Occipital lobe (tissue), 2 donors: ENCODE measurements around the gene CTNND1. TPM values are rescaled to one million over a fixed set of nuclear protein-coding genes. Genes with fewer than 3 reads are reported as not detected.

Experiments
- DNase-seq: peaks from one replicate; lab custom pipeline; 2025; lab: John Stamatoyannopoulos, UW
- total RNA-seq: library from RNA; depleted of rRNA; stranded (reverse); fragments of >200 nt; gene quantifications from one replicate; pipeline ENCODE4 v1.2.3, GENCODE V29; 2014

Gene CTNND1
- total RNA-seq, 1 donor from 2014 or later = 122 TPM

DNA sequence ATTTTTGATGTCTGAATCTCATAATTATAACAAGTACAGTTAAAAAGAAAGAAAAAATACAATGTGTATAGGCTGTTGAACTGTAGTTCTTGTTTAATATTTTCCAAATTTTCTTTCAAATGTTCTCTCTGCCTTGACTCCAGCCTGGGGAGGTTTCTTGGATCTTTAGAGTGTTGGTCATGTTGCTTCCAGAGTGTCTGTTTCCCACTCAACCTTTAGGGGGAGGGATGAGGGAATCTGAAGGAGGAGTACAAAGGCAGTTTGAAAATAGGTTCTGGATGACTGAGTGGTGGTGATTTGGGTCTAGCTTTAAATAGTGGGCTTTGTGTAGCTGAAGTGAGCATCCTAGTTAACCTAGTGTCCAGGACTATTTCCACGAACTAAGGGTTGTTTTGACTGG, 2.0 kb downstream of the CTNND1 start:
- DNase-seq = no peak

DNA sequence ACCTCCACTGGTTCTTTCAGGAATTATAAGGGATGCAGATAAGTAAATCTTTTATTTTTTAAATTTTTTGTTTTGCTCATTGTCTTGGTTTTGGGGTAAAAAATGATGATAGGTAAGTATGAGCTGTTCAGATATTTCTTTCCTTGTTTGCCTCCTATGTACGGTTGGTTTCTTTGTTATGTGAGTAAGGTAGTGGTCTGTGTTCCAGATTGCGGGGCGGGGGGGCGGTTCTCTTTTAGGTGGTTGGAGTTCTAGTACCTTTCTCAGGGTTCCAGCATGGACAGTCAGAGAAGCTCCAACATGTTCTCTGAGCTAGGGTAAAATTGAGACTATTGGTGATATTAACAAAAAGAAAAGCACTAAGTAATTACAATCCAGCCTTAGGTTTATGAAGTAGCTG, 2.4 kb downstream of the CTNND1 start:
- no peak for DNase-seq

DNA sequence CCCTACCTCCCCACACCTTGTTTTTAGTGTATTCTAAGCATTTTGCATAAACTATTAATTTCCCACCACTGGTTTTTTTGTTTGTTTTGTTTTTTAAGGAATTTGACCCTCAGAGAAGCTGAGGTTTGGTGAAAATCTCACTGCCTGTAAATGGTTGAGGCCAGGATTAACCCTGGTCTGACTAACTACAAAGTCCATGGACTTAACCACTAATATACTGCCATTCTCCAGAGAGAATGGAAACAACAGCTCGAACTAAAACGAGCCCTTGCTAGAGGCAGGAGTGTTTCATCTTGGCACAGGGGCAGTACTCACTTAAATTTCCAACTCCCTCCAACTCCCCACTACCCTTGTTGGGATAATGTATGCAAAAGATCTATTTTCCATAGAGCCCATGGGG, 3.0 kb downstream of the CTNND1 start:
- no peak for DNase-seq

DNA sequence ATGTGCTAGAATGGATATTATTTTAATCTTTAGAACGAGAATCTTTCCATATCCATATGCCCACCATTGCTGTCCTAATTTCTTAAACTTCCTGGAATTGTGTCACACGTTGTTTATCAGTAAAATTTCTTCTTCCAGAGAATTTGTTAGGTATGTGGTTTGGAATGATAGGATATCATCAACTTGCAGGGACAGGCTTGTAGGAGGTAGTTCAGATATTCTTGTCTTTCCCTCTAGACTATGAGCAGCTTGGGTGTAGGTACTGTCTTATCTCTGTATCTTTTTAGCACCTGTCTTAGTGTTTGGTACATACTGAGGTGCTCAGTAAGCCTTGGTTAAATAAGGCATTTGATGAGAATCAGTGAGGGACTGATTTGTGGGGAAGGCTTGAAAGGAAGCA, 3.4 kb downstream of the CTNND1 start:
- DNase-seq = no peak

DNA sequence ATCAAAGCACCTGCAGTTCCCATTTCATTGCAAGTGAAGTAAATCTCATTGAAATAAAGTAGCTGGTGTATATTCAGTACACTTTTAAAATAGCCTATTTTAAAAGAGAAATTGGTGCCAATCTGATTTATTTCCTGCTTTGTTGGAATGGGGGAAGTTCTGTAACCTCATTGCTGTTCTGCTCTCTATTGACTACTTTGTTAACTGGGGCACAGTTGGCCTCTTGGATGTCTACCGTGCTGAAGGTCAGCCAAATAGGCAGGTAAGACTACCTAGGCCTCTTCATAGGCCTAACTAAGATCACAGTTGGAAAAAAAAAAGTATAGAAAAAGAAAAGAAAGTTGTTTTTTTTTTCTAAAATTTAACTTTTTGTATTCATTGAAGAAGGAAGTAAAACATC, 9.2 kb downstream of the CTNND1 start:
- DNase-seq = no peak

DNA sequence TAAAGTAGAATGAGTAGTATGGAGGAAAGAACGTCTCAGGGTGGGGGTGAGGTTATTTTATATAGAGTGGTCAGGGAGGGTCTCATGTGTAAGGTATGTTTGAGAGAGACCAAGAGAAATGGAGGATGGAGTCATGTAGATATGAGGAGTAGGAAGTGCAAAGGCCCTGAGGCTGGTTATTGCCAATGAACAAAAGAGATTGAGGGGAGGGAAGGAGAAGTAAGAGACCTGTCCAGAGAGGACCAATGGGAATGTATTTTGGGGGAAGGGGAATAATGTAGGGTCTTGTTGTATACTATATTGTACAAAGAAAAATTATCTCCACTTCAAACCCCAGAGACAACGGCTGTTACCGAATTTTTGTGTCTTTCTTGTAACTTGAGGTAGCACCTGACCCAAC, 9.8 kb downstream of the CTNND1 start:
- DNase-seq = no peak

DNA sequence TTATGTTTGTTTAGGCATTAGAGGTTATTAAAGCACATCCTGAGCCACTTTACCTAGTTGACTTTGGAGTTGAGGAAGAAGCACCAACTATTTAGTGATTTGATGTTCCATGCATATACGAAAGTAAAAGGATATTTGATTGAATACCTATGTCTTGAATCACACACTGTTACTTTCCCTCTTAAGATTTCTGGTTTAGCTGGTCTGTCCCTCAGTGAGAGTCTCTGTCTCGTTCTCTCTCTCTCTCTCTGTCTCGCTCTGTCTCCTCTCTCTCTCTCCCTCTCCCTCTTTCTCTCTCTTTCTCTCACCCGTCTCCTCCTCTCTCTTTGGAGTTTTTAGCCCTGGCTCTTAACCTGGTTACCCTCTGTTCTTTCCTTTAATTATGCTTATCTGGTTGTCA, 11.0 kb downstream of the CTNND1 start:
- no peak for DNase-seq

DNA sequence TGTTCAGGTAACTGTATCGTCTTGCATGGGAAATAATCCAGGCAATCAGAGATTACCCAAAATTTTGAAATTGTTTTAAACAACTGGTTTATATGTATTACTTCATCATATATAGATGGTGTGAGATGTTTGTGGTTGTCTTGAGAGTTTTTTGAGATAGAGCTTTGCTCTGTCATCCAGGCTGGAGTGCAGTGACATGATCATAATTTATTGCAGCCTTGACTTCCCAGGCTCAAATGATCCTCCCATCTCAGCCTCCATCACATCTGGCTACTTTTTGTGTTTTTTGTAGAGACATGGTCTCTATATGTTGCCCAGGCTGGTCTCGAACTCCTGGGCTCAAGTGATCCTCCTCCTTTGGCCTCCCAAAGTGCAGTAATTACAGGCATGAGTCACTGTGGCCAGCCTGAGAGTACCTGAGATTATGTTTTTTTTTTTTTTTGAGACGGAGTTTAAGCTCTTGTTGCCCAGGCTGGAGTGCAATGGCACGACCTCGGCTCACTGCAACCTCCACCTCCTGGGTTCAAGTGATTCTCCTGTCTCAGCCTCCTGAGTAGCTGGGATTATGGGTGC, 11.5 kb downstream of the CTNND1 start:
- no peak for DNase-seq

DNA sequence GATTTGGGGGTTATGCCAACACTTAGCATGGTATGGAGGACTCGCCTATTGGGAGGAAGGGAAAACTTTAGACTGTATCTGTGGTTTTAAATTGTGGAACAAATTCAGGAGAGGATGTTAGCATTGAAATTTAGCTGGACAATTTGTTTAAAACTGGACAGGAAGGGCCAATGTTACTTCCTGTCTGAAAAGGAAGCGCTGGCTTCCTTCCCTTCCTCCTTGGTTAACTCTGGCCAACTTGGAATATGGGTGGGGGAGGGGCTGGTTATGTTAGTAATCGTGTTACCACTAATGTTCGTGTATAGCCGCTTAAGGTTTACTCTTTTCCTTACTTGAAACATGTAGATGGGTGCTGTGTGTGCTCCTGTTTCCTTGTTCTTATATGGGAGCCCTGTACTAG, 13.9 kb downstream of the CTNND1 start:
- no peak for DNase-seq

DNA sequence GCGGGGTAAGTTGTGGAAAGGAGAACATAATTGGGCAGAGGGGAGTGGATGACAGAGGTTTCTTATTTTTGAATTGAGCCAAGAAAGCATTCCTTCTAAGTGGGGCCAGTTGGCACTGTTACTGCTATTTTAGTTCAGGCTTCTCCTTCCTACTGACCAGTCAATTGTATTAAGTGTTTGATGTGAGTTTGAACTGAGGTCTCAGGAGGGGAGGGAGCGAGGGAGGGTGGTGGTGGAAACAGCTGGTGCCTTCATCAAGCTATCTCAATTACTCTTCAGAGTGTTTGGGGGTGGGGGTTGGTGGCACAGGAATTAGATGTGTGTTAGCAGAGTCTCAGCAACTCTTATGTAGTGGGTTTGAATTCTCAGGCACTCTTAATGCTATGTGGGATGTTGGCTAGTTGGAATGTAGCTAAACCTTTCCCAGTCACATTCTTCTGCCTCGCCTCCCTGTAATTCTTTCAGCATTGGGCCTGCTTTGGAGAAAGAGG, 14.5 kb downstream of the CTNND1 start:
- DNase-seq = no peak

DNA sequence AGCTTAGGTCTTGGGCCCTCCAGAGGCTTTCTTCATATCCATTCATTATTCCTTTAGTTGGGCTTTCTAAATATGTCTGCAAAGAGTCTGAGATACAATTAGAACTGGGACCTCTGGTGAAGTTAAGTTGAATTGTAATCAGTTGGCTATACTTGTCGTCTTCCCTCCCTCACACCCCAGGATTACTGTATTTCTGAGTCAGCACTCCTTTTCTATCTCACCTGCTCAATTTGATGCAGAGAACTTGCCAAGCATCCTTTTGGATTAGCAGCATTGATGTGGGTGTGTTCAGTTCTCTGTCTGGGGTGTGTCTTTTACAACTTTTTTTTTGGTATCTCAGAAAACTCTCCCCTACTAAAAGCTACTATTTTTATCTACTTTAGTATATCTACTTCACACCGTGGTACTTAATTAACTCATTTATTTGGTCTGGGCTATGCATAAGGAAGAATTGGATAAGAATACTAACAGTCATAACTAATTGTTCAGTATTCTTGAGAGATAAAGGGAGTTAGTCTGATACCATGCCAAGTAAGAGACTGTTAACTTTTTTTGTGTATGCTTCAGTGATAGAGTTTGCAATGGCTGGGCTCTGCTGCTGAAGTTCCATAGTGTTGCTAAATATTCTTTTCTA, 15.1 kb downstream of the CTNND1 start:
- no peak for DNase-seq

DNA sequence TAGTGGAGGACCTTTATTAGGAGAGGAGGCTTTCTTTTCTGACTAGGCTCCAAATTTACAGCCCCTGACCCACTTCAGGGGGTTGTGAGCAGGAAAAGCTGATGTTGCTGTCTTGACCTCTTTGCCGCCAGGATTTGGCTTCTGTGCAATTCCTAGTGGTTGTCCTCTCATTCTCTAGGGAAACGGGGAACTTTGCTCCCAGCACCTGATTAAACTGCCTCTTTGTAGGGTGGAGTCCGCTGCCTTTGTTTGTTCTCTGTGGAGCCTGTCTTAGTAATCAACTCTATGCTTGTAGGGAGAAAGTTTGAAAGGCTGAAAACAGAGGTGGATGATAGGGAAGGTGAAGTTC, 16.3 kb downstream of the CTNND1 start:
- DNase-seq = no peak

DNA sequence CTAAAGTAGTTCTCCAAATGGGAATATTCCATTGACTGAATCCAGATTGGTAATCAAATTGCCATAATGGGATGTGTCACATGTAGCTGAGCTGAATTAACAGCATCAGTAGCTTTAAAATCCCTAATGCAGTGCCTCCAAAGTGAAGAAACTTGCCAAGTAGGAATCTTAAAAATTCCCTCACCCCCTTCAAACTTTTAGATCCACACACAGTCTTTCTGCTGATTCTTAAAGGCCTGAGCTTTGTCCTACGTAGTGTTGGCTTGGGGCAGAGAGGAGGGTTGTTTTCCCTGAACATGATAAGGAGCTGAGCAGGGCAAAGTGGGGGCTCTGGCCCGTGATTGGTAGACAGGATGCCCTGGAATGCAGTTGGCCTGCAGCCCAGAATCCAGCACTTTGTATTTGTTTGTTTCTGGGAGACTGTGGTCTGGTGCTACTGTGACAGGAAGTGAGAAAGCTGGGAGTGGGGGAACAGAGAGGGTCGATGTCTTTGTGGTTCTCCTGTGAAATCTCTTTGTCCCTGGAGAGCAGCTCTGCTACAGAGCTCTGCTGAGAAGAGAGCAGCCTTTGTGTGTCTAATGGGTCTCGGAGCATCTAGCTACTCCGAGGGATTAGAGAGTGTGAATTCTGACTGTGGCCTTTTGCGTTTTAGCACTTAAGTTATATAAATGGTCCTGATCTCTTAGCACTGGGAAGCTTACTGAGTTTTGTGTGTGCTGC, 16.9 kb downstream of the CTNND1 start:
- DNase-seq = peak; percentile 62

DNA sequence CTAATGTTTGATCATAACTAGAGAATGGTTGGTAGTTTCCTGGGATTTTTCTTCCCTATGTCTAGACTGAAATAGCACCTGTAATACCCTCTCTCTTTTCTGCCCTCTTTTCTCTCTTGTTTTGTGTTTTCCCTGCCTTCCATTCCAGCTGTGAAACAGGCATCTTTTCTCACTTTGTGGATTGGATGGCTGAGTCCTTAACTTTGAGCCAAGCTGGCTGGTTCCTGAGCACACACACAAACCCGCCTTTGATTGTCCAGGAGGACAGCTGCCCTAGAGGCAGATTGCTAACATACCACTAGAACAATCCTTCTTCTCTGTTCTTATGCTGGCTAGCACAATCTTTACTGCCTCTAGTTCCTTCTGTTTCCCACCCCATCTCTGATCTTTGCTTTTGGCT, 17.7 kb downstream of the CTNND1 start:
- peak; percentile 22 for DNase-seq

DNA sequence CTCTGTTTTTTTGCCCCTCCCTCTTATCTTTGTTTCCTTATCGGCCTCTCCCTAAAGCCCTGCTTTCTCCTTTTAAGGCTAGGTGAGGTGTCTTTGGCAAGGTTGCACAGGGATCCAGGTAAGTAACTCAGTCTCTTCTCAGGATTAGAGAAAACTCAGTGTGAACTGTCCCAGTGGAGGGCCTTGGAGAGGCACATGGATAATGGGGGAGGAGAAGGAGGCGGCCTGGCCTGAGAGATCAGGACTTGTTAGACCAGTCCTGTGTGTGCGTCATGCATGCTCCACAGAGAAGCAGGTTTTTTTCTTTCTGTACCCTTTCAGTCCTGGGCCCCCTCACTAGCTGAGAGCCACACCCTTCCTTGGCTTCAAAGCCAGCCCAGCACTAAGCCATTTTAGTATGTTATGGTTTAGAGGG, 19.9 kb downstream of the CTNND1 start:
- DNase-seq = no peak

DNA sequence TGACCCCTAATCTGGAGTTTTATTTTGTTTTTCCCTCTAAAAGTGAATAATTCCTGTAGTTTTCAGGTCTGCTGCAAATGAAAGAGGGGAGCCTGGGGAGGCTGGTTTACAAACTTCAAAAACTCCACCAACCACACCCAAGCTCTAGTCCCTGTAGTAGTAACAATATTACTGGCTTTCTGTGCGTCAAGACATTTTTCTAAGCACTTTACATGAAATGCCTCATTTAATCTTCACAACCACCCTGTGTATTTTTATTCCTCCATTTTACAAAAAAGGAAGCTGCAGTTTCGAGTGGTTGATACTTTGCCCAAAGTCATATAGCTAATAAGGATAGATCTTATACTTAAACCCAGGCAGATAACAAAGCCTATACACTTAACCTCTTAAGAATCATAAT, 23.5 kb downstream of the CTNND1 start:
- no peak for DNase-seq

DNA sequence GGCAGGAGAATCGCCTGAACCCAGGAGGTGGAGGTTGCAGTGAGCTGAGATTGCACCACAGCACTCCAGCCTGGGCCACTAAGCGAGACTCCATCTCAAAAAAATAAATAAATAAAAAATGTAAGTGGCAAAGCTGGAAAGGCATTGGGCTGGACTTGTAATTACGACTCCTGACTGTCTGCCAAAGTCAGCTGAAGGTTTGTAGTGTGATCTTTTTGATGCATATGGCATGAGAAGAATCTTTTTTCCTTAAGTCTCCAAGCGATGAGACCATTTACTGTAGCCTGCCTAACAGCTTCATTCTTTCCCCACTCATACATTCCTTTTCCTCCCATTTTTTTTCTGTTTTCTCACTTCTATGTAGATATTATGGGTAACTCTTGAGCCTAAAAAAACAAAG, 24.8 kb downstream of the CTNND1 start:
- no peak for DNase-seq

DNA sequence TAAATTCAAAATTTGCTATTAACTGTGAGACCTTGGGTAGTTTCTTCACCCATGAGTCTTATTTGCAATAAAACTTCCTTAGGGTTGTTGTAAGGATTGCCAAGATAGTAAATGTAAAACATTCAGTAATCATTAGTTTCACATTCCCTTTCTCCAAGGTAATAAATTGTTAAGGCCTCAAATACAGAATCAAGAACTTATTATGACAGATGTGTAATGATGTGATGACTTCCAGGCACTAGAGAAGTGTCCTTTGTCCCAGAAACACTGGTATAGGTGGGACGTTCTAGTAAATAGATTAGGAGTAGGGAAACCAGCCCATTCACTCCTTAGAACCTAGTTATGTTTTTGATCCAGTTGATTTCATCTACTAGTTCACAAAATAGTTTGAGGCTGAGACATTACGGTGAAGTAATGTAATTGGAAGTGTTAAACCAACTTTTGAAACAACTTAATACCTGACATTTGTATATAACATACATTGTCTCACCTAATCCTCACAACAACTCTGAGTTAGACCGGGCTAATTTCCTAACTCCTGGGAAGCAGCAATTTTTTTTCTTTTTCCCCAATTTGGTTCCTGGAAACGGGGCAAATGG, 25.5 kb downstream of the CTNND1 start:
- no peak for DNase-seq

DNA sequence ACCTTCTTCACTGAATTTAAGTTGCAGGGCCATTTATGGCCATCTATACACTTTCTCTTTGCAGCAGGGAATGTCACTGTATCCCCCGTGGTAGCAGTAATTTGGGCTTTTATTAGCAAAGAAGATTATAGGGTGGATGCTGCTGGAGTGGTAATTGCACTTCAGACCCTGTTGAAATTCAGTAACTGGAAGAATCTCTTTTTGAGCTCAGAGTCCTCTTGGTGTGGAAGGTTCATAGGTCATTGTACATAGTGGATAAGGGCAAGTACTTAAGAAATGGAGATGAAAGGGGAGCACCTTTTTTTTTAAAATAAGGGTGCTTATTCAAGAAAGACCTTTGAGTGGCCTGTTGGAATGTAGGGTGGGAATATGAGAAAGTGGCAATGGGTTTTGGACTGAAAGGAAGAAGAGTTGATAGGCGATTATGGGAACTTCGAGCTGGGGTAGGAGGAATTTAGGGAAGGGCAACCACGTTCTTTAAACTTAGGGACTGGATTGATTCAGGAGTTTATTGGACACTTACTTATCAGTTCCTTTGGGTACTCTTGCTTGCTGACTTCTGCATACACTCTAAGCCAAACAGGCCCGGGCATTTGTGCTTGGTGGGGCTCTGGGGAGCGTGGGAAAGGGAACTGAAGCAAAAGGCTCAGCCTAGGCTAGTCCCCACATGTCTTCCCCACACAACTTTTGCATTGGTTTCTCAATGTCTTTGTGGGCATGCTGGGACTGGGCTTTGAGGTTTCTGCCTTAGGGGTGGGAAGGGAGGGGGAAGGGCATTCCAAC, 26.5 kb downstream of the CTNND1 start:
- no peak for DNase-seq

DNA sequence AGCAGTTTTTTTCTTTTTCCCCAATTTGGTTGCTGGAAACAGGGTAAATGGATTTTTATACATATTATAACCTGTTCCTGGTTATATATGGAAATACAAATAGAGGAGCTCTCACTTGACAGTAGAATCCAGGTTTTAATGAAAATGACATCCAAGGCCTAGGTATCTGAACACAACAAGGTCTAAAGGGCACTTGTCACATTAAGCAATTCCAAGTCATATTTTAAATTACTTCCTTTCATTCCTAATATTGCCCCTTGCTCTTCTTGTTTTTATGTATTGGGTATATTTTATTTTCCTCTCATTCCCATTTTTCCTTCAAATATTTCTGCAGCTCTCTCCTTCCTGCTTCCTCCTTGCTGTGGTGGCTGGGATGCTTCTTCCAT, 27.1 kb downstream of the CTNND1 start:
- DNase-seq = no peak

DNA sequence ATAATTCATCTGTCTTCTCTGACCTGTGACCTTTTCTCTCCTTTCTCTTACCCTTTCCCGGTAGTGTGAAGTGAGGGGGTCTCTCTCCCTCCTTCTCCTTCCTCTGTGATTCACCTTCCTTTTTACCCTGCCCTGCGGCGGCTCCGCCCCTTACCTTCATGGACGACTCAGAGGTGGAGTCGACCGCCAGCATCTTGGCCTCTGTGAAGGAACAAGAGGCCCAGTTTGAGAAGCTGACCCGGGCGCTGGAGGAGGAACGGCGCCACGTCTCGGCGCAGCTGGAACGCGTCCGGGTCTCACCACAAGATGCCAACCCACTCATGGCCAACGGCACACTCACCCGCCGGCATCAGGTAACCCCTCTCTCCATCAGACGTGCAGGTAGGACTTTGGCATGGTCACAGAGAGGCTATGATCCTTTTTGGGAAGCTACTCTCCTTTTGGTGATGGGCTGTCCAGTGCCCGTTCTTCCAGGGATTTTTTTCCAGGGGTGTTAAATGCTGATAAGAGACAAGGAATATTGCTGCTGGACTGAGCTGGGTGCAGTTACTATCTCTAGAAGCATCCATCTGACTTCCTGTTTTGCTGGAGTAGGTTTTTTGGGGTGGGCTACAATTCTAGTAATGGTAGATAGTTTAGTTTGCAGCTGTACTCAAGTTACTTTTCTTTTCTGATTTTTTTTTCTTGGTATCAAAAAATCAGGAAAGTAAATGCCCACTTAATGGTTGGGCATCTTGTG, 29.9 kb downstream of the CTNND1 start:
- no peak for DNase-seq
